Mesendoderm (in vitro differentiated cells): ENCODE results near the gene HOXD4.

Experiments
- DNase-seq: peaks from one replicate; pipeline ENCODE4 v3.0.0; 2013
- H2AK5ac ChIP-seq: 2 replicates; pipeline ENCODE4 v1.6.1; 2013; ENCODE audit warnings: low read length, inconsistent platforms
- H2BK120ac ChIP-seq: 2 replicates; pipeline ENCODE4 v1.6.1; 2013; ENCODE audit warnings: low read depth, mild to moderate bottlenecking, low read length, moderate library complexity, mixed read lengths
- H2BK15ac ChIP-seq: replicated peaks from 2 replicates; pipeline ENCODE4 v1.6.1; 2013; ENCODE audit warnings: low read depth, mild to moderate bottlenecking, moderate library complexity
- H2BK5ac ChIP-seq: 2 replicates; pipeline ENCODE4 v1.6.1; 2013; ENCODE audit warnings: low read length, inconsistent platforms
- H3K18ac ChIP-seq: 2 replicates; pipeline ENCODE4 v1.6.1; 2013; ENCODE audit warnings: mild to moderate bottlenecking, low read length, mixed read lengths
- H3K23ac ChIP-seq: one replicate; pipeline ENCODE4 v1.6.1; 2013; ENCODE audit warnings: low read length
- H3K27ac ChIP-seq: 2 replicates; pipeline ENCODE4 v1.5.1; 2013; ENCODE audit warnings: low read depth, mild to moderate bottlenecking, inconsistent platforms, low read length, moderate library complexity
- H3K27me3 ChIP-seq: 2 replicates; pipeline ENCODE4 v1.6.1; 2013; ENCODE audit warnings: low read length, control low read depth, mild to moderate bottlenecking, inconsistent platforms; ENCODE audit not compliant: insufficient read depth, poor library complexity
- H3K36me3 ChIP-seq: 2 replicates; pipeline ENCODE4 v1.6.1; 2013; ENCODE audit warnings: low read length, inconsistent platforms; ENCODE audit not compliant: control insufficient read depth, insufficient read depth
- H3K4ac ChIP-seq: one replicate; pipeline ENCODE4 v1.6.1; 2013; ENCODE audit warnings: low read depth, mild to moderate bottlenecking, low read length, moderate library complexity
- H3K4me1 ChIP-seq: 2 replicates; pipeline ENCODE4 v1.6.1; 2013; ENCODE audit warnings: low read depth, low read length, inconsistent platforms; ENCODE audit not compliant: control insufficient read depth
- H3K4me2 ChIP-seq: 2 replicates; pipeline ENCODE4 v1.6.1; 2013; ENCODE audit warnings: low read length
- H3K4me3 ChIP-seq: 2 replicates; pipeline ENCODE4 v1.5.1; 2013; ENCODE audit warnings: mild to moderate bottlenecking, low read length
- H3K56ac ChIP-seq: one replicate; pipeline ENCODE4 v1.6.1; 2013; ENCODE audit warnings: low read length
- H3K79me1 ChIP-seq: 2 replicates; pipeline ENCODE4 v1.6.1; 2013; ENCODE audit warnings: low read length, inconsistent platforms
- H3K79me2 ChIP-seq: 2 replicates; pipeline ENCODE4 v1.6.1; 2013; ENCODE audit warnings: mild to moderate bottlenecking, low read length; ENCODE audit not compliant: control insufficient read depth, insufficient read depth
- H3K9ac ChIP-seq: 2 replicates; pipeline ENCODE4 v1.6.1; 2013; ENCODE audit warnings: low read length, inconsistent platforms
- H4K5ac ChIP-seq: one replicate; pipeline ENCODE4 v1.6.1; 2013; ENCODE audit warnings: low read length
- H4K8ac ChIP-seq: one replicate; pipeline ENCODE4 v1.6.1; 2013; ENCODE audit warnings: low read depth, mild to moderate bottlenecking, control low read depth, low read length, moderate library complexity
- WGBS: extraction: QIAGEN DNeasy Blood & Tissue Kit; methylation state at CpG from one replicate; pipeline ENCODE4 v1.1.7; 2013; ENCODE audit warnings: low lambda C conversion rate, missing lambda C conversion rate; ENCODE audit not compliant: insufficient coverage; ENCODE audit errors: extremely low coverage; 5-methylcytosine and 5-hydroxymethylcytosine counted together

Gene HOXD4

DNA sequence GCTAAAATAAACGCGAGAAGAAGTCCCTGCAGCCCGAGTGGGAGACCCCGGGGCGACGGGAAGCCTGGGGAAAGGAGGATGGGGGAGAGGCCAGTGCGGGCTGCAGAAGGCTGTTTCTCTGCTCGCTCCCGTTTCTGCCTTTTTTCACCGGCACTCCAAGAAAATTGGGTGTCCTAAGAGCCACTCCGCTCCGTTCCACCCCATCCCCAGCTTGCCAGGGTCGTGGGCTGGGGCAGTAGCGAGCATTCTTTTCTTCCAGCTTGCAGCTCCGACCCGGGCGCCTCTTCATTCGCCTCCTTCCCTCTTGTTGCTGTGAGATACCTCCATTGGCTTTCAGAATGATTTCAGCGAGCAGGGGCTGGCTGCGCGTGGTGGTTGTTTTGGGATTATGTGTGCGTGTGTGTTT is 6.8 kb downstream of the HOXD4 start:
- H2BK5ac ChIP-seq, result no peak overlapping the region
- H2BK120ac ChIP-seq, result no peak overlapping the region
- H3K79me2 ChIP-seq, result no peaks in the 10 kb centered on the region
- H3K4ac ChIP-seq, result no peak overlapping the region
- H3K4me2 ChIP-seq, result peak overlapping the region; percentile 32
- no peak overlapping the region for H2AK5ac ChIP-seq
- peaks cover 89% of the 10 kb centered on the region for H3K27me3 ChIP-seq
- no peak overlapping the region for H3K4me3 ChIP-seq
- H2BK15ac ChIP-seq, result no peak overlapping the region
- no peak overlapping the region for H3K9ac ChIP-seq
- H4K5ac ChIP-seq, result no peak overlapping the region
- no peaks in the 10 kb centered on the region for H3K36me3 ChIP-seq
- peaks cover 3% of the 10 kb centered on the region for H3K4me1 ChIP-seq
- H3K23ac ChIP-seq, result no peak overlapping the region
- H3K27ac ChIP-seq, result no peak overlapping the region
- no CpG with 5 or more reads among the region's 22 CpGs for WGBS
- H3K18ac ChIP-seq, result no peak overlapping the region
- DNase-seq, result peak; percentile 58
- H3K79me1 ChIP-seq, result no peaks in the 10 kb centered on the region
- no peak overlapping the region for H4K8ac ChIP-seq
- H3K56ac ChIP-seq, result no peak overlapping the region

DNA sequence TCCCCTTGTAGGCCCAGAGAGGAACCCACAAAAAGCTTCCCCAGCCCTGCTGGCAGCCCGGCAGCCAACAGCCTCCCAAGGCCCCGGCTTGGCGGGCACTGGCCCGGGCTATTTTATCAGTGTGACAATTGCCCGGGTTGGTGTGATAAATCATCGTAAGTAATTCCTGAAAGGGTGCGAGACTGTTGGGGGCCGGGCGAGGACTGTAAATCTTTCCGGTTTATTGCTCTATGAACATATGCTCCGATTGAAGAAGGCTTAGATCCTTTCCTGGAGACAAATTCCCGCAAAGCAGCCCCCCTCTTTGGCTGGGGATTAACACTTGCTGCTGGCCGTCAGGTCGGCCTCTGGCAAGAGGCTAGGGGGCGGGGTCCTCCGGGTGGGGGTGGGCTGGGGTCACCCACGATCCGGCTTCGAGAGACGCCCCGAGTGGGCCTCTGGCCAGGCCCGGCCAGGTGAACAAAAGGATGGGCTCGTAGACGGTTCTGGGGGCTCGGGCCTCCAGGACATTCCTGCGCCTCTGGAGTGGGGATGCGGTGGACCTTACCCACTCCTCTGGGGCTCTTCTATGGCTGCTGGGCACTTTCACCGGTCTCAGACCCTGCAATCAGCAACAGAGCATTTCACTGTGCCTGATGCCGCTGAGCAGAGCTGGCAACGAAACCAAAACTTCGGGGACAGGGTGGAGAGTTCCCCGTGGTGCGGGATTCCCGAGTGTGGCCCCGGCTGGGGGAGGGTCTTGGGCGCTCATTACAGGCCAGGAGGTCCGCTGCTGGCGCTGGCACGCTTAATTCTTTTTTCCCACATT is 7.7 kb downstream of the HOXD4 start:
- no peak overlapping the region for H4K5ac ChIP-seq
- no peak overlapping the region for H3K4me2 ChIP-seq
- H3K4ac ChIP-seq, result no peak overlapping the region
- peak; percentile 83 for DNase-seq
- no peak overlapping the region for H3K4me3 ChIP-seq
- H3K18ac ChIP-seq, result no peak overlapping the region
- H3K79me2 ChIP-seq, result no peaks in the 10 kb centered on the region
- no peak overlapping the region for H2BK5ac ChIP-seq
- no peak overlapping the region for H3K23ac ChIP-seq
- peaks cover 3% of the 10 kb centered on the region for H3K4me1 ChIP-seq
- H3K27ac ChIP-seq, result no peak overlapping the region
- H3K27me3 ChIP-seq, result peaks cover 91% of the 10 kb centered on the region
- no peak overlapping the region for H2BK120ac ChIP-seq
- no peaks in the 10 kb centered on the region for H3K36me3 ChIP-seq
- H2BK15ac ChIP-seq, result no peak overlapping the region
- no peak overlapping the region for H4K8ac ChIP-seq
- WGBS, result no CpG with 5 or more reads among the region's 39 CpGs
- no peak overlapping the region for H3K9ac ChIP-seq
- H2AK5ac ChIP-seq, result no peak overlapping the region
- H3K79me1 ChIP-seq, result no peaks in the 10 kb centered on the region
- H3K56ac ChIP-seq, result peak overlapping the region; percentile 25

DNA sequence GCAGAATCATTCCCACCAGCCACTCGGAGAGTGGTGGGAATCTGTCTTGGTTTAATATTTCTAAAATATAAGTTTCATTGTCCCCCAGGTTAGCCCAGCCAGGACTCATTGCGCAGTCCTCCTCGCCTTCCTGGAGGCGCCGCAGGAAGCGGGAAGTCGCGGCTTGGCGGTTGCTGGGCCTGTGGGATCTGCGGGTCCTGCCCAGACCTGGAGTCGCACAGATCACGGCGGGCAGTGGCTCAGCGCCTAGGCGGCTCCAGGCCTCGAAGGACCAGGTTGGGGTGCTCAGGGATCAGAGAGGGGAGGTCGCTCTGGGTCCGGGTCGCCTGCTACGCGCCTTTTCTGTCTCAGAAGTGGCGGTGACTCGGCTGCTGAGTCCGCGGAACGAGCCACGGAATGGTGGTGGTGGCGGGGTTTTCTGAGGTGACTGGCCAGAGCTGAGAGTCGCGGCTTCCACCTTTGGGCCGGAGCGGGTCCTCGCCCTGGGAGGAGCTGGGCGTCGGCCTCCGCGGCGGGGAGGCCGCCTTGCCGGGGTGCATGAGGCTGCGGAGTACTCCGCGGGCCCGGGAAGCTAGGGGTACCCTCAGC is 8.4 kb downstream of the HOXD4 start:
- H2BK120ac ChIP-seq, result no peak overlapping the region
- H2BK5ac ChIP-seq, result no peak overlapping the region
- no peak overlapping the region for H4K5ac ChIP-seq
- no peak overlapping the region for H3K27ac ChIP-seq
- H4K8ac ChIP-seq, result no peak overlapping the region
- H3K9ac ChIP-seq, result peak overlapping the region; percentile 4
- no peak overlapping the region for H3K4ac ChIP-seq
- H3K18ac ChIP-seq, result peak overlapping the region; percentile 6
- no peak overlapping the region for H2BK15ac ChIP-seq
- H3K56ac ChIP-seq, result peak overlapping the region; percentile 18
- H3K4me3 ChIP-seq, result no peak overlapping the region
- no CpG with 5 or more reads among the region's 44 CpGs for WGBS
- H3K79me2 ChIP-seq, result no peaks in the 10 kb centered on the region
- DNase-seq, result peak; percentile 57
- H3K4me2 ChIP-seq, result peak overlapping the region; percentile 24
- peak overlapping the region; percentile 74 for H3K23ac ChIP-seq
- peaks cover 3% of the 10 kb centered on the region for H3K4me1 ChIP-seq
- no peaks in the 10 kb centered on the region for H3K79me1 ChIP-seq
- no peaks in the 10 kb centered on the region for H3K36me3 ChIP-seq
- H2AK5ac ChIP-seq, result no peak overlapping the region
- peaks cover 92% of the 10 kb centered on the region for H3K27me3 ChIP-seq

DNA sequence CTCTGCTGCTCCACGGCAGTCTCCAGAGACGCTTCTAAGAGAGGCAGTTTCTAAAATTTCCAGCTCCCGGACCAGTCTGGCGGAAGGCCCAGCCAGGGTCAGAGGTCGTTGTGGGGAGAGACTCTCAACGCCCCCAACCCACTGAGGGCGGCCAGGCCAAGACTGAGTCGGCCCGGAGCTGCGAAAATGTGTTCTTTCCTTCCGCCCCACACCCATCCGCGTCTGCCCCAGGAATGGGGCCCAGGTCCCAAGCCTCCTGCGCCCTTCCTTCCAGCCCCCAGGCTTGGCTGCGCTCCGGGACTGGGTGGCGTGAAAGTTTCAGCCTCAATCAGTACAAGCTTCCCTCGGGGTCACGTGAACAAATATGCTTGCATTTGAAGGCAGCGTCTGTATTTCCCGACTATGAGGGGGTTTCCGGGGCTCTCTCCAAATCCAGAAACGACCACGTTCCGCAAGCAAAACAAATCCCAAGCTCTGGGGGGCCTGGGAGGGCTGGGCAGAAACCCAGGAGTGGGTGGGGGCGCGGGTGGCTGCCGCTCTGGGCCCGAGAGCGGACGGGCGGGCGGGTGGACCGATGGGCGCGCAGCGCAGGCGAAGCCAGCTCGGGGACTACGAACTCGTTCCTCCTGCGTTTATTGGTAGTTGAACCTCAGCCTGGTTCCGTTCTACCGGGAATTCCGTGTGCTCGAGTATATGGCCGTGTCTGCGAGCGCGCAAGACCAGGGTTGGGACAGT is 9.1 kb downstream of the HOXD4 start:
- no CpG with 5 or more reads among the region's 50 CpGs for WGBS
- H4K8ac ChIP-seq, result no peak overlapping the region
- no peaks in the 10 kb centered on the region for H3K36me3 ChIP-seq
- H2AK5ac ChIP-seq, result no peak overlapping the region
- peaks cover 3% of the 10 kb centered on the region for H3K4me1 ChIP-seq
- H2BK15ac ChIP-seq, result no peak overlapping the region
- peaks cover 92% of the 10 kb centered on the region for H3K27me3 ChIP-seq
- peak overlapping the region; percentile 33 for H3K4me2 ChIP-seq
- H2BK120ac ChIP-seq, result no peak overlapping the region
- no peak overlapping the region for H4K5ac ChIP-seq
- H3K56ac ChIP-seq, result peak overlapping the region; percentile 30
- H3K4ac ChIP-seq, result no peak overlapping the region
- H3K4me3 ChIP-seq, result no peak overlapping the region
- no peak overlapping the region for H3K23ac ChIP-seq
- H3K79me2 ChIP-seq, result no peaks in the 10 kb centered on the region
- no peak overlapping the region for H3K27ac ChIP-seq
- H3K18ac ChIP-seq, result no peak overlapping the region
- no peaks in the 10 kb centered on the region for H3K79me1 ChIP-seq
- no peak overlapping the region for H3K9ac ChIP-seq
- no peak for DNase-seq
- H2BK5ac ChIP-seq, result no peak overlapping the region

DNA sequence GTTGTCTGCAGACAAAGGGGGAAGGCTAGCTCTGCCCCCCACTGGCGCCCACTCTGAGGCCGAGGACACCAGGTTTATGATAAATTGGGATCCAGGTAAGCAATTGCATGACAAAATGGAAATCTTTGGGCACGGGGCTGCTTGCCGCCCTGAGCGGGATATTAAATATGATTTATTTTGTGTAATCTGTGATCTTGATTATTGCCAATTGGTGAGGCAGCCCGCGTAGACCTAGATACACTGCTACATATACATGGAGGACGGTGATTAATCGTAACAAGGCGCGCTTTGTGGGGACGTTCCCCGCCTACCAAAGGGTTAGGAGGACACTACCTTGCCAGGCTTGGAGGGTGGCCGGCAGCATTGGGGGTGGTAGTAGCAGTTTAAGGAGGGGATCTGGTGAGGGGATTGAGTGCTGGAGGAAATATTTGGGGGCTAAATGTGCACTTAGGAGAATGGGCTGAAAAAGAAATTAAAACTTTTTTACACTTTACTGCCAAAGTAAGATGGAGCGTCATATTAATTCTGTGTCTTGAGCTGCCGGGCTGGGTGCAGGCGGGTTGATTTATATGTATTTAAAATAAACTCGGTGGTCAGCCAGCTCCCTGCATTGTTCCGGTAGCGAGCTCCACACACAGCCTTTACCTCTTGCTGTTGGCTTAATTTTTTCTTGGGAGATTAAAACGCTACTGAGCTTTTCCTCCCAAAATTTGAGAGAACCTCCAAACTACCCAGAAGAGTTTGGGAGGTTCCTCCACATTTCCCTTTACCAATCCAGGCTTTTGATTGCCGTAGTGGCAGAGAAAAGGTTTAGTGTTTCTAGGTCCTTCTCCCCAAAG is 9.9 kb downstream of the HOXD4 start:
- Histone ChIP-seq H3K79me1 (no peaks in the 10 kb centered on the region), H2BK15ac (no peak overlapping the region), H3K23ac (no peak overlapping the region), H2BK5ac (no peak overlapping the region), H4K8ac (no peak overlapping the region), H3K36me3 (no peaks in the 10 kb centered on the region), H3K4me1 (peaks cover 3% of the 10 kb centered on the region), H3K9ac (no peak overlapping the region), H3K27me3 (peaks cover 93% of the 10 kb centered on the region), H3K4me3 (no peak overlapping the region), H3K4me2 (no peak overlapping the region), H4K5ac (no peak overlapping the region), H3K27ac (no peak overlapping the region), H3K18ac (no peak overlapping the region), H3K4ac (no peak overlapping the region), H3K56ac (peak overlapping the region; percentile 30), H2BK120ac (no peak overlapping the region), H2AK5ac (no peak overlapping the region), H3K79me2 (no peaks in the 10 kb centered on the region)
- no peak for DNase-seq
- WGBS, result no CpG with 5 or more reads among the region's 22 CpGs
